K562 (cell line): ENCODE results near the gene ATP6V0C. TPM values are rescaled to one million over a fixed set of nuclear protein-coding genes. Genes with fewer than 3 reads are reported as not detected.

ENCODE experiments used
- BRD4 ChIP-seq: fragments of 200-600 bp; sonication (generic); IDR thresholded peaks from 2 replicates; pipeline ENCODE4 v1.6.1; 2017; ENCODE audit warnings: inconsistent platforms
- CHD2 ChIP-seq: IDR thresholded peaks from 2 replicates; pipeline ENCODE4 v1.6.1; 2011; ENCODE audit warnings: low read depth, low read length
- FOXK1 ChIP-seq: sonication (generic); formaldehyde crosslinking; IDR thresholded peaks from 2 replicates; pipeline ENCODE4 v1.8.0; 2022; ENCODE audit warnings: missing genetic modification reagents, mild to moderate bottlenecking, borderline replicate concordance
- MYNN ChIP-seq, 2 experiments: sonication (generic); formaldehyde crosslinking in 1 of 2; IDR thresholded peaks; 2 replicates each; pipeline versions ENCODE4 v1.5.0 to v1.6.1; 2016 to 2020; ENCODE audit warnings: antibody characterized with exemption in 1 of 2, missing genetic modification reagents in 1 of 2
- NBN ChIP-seq: fragments of 450-650 bp; IDR thresholded peaks from 2 replicates; pipeline ENCODE4 v1.6.1; 2016; ENCODE audit warnings: low read depth, mild to moderate bottlenecking
- NFYB ChIP-seq: IDR thresholded peaks from 2 replicates; pipeline ENCODE4 v1.6.1; 2011; ENCODE audit warnings: mild to moderate bottlenecking, moderate library complexity; ENCODE audit not compliant: insufficient read length; ENCODE audit errors: extremely low read depth
- SOX6 ChIP-seq: fragments of 450-650 bp; IDR thresholded peaks from 2 replicates; pipeline ENCODE4 v1.6.1; 2014; ENCODE audit warnings: mild to moderate bottlenecking
- SUPT5H ChIP-seq: fragments of 450-650 bp; IDR thresholded peaks from 2 replicates; pipeline ENCODE4 v1.6.1; 2016
- ZFX ChIP-seq: sonication (generic); formaldehyde crosslinking; IDR thresholded peaks from 2 replicates; pipeline ENCODE4 v1.8.0; 2022; ENCODE audit warnings: mild to moderate bottlenecking, missing genetic modification reagents, moderate library complexity
- ZNF24 ChIP-seq: fragments of 450-650 bp; IDR thresholded peaks from 2 replicates; pipeline ENCODE4 v1.6.1; 2016
- polyA plus RNA-seq, 8 experiments: library from polyadenylated mRNA; depleted of rRNA in 4 of 8; stranded (reverse) in 5 of 8; unstranded in 3 of 8; fragments of >200 nt; fragmentation: Nextera tagmentation in 2 of 8; fragmentation: Illumina TruSeq in 1 of 8; extraction: Ambion mirVana in 2 of 8; extraction: Trizol in 1 of 8; gene quantifications; 2 replicates each; pipeline versions ENCODE4 v1.2.1 to v1.2.3, GENCODE V29; 2011 to 2014; ENCODE audit warnings: inconsistent platforms in 1 of 8, missing spikeins in 1 of 8
- total RNA-seq, 7 experiments: library from RNA; depleted of rRNA in 6 of 7; stranded (reverse); fragments of >200 nt in 6 of 7; fragmentation: Illumina TruSeq in 2 of 7; extraction: Trizol in 2 of 7; gene quantifications; 2 replicates each; pipeline versions ENCODE4 v1.2.1 to v1.2.3, GENCODE V29; 2011 to 2021; ENCODE audit warnings: low replicate concordance in 1 of 7
- TF ChIP-seq, protein P1 (sequence below), 2 experiments: fragments of 450-650 bp in 1 of 2; IDR thresholded peaks; 2 replicates each; pipeline ENCODE4 v1.6.1; 2011 to 2017; ENCODE audit warnings: low read depth in 2 of 2, antibody characterized with exemption in 1 of 2, borderline replicate concordance in 1 of 2, low read length in 1 of 2, mild to moderate bottlenecking in 1 of 2, mixed read lengths in 1 of 2; ENCODE audit not compliant: control insufficient read depth in 1 of 2
- TF ChIP-seq, protein P2 (sequence below): conservative IDR thresholded peaks from 2 replicates; pipeline ENCODE4 v1.6.1; 2011; ENCODE audit warnings: low read depth, mild to moderate bottlenecking, low read length; ENCODE audit not compliant: control insufficient read depth
- TF ChIP-seq, protein P3 (sequence below): fragments of 250-450 bp; sonication (Bioruptor Pico); IDR thresholded peaks from 2 replicates; pipeline ENCODE4 v1.4.0; 2020; ENCODE audit warnings: mild to moderate bottlenecking
- TF ChIP-seq, protein P4 (sequence below): sonication (generic); formaldehyde crosslinking; IDR thresholded peaks from 2 replicates; pipeline ENCODE4 v1.8.1; 2023; ENCODE audit warnings: mild to moderate bottlenecking, missing genetic modification reagents

The ATP6V0C gene
- total and polyA plus RNA-seq, 9 of the 15 experiments (the other 6 are each of a cell fraction or from before 2014, with no cell fraction given) = 2.9 to 228 (median 22.7) TPM

DNA sequence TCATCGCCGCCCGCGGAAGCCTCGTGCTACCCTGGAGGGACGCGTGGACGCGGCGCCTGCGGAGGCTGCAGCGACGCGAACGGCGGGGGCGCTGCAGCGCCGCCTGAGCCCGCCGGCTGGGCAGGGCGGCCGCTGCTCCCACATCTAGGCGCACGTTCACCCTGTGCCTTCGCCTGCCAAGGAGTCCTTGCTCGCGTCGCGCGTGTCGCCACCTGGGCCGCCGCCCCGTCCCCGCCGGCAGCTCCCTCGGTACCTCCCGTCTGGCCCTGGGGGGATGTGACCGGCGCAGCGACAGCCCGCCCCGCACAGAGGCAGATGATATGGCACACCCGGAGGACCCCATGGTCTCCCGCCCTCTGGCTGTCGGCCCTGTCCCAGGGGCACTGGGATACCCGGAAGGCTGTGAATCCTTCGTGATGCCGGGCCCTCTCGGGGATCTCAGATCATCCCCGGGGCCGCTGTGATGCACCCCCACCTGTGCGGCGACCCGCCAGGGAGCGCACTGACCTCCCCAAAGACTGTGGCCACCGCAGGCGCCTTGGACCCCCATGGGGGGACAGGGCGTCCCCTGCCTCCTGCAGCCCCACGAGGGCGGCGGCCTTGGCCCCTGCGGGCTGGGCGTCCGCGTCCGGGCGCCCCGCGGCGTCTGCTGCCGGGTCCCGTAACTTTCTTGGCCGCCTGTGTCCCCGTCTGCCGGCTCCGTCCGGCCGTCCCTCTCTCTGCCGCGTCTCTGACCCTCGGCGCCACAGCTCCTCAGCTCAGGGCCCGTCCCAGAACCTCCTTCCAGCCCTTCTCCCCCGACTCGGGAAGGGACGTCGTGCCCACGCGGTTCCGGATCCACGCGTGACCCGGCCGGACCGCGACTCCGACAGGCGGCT lies 39.5 kb upstream of the ATP6V0C start (continued):
- TF ChIP-seq, protein P1, sequence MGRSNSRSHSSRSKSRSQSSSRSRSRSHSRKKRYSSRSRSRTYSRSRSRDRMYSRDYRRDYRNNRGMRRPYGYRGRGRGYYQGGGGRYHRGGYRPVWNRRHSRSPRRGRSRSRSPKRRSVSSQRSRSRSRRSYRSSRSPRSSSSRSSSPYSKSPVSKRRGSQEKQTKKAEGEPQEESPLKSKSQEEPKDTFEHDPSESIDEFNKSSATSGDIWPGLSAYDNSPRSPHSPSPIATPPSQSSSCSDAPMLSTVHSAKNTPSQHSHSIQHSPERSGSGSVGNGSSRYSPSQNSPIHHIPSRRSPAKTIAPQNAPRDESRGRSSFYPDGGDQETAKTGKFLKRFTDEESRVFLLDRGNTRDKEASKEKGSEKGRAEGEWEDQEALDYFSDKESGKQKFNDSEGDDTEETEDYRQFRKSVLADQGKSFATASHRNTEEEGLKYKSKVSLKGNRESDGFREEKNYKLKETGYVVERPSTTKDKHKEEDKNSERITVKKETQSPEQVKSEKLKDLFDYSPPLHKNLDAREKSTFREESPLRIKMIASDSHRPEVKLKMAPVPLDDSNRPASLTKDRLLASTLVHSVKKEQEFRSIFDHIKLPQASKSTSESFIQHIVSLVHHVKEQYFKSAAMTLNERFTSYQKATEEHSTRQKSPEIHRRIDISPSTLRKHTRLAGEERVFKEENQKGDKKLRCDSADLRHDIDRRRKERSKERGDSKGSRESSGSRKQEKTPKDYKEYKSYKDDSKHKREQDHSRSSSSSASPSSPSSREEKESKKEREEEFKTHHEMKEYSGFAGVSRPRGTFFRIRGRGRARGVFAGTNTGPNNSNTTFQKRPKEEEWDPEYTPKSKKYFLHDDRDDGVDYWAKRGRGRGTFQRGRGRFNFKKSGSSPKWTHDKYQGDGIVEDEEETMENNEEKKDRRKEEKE (IDR thresholded peaks at IDR 0.05; ENCODE audit: borderline replicate concordance in 1 of 2, control insufficient read depth in 1 of 2, low read depth in 2 of 2, low read length in 1 of 2) = no peak
- TF ChIP-seq, protein P2, sequence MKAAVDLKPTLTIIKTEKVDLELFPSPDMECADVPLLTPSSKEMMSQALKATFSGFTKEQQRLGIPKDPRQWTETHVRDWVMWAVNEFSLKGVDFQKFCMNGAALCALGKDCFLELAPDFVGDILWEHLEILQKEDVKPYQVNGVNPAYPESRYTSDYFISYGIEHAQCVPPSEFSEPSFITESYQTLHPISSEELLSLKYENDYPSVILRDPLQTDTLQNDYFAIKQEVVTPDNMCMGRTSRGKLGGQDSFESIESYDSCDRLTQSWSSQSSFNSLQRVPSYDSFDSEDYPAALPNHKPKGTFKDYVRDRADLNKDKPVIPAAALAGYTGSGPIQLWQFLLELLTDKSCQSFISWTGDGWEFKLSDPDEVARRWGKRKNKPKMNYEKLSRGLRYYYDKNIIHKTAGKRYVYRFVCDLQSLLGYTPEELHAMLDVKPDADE = peak; percentile 55; the same call in 1 of the 2 replicates
- no peak for TF ChIP-seq NBN
- TF ChIP-seq, protein P3, sequence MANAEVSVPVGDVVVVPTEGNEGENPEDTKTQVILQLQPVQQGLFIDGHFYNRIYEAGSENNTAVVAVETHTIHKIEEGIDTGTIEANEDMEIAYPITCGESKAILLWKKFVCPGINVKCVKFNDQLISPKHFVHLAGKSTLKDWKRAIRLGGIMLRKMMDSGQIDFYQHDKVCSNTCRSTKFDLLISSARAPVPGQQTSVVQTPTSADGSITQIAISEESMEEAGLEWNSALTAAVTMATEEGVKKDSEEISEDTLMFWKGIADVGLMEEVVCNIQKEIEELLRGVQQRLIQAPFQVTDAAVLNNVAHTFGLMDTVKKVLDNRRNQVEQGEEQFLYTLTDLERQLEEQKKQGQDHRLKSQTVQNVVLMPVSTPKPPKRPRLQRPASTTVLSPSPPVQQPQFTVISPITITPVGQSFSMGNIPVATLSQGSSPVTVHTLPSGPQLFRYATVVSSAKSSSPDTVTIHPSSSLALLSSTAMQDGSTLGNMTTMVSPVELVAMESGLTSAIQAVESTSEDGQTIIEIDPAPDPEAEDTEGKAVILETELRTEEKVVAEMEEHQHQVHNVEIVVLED (CRISPR knock-in tag) = peak; percentile 68
- TF ChIP-seq ZNF24 = no peak
- TF ChIP-seq FOXK1 (CRISPR knock-in tag) = no peak
- TF ChIP-seq MYNN (IDR thresholded peaks at IDR 0.05) = no peak
- TF ChIP-seq MYNN (CRISPR knock-in tag; IDR thresholded peaks at IDR 0.05) = no peak
- peak; percentile 51 for TF ChIP-seq ZFX
- no peak for TF ChIP-seq SOX6
- TF ChIP-seq NFYB = no peak
- TF ChIP-seq CHD2 = no peak
- TF ChIP-seq, protein P4, sequence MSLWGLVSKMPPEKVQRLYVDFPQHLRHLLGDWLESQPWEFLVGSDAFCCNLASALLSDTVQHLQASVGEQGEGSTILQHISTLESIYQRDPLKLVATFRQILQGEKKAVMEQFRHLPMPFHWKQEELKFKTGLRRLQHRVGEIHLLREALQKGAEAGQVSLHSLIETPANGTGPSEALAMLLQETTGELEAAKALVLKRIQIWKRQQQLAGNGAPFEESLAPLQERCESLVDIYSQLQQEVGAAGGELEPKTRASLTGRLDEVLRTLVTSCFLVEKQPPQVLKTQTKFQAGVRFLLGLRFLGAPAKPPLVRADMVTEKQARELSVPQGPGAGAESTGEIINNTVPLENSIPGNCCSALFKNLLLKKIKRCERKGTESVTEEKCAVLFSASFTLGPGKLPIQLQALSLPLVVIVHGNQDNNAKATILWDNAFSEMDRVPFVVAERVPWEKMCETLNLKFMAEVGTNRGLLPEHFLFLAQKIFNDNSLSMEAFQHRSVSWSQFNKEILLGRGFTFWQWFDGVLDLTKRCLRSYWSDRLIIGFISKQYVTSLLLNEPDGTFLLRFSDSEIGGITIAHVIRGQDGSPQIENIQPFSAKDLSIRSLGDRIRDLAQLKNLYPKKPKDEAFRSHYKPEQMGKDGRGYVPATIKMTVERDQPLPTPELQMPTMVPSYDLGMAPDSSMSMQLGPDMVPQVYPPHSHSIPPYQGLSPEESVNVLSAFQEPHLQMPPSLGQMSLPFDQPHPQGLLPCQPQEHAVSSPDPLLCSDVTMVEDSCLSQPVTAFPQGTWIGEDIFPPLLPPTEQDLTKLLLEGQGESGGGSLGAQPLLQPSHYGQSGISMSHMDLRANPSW (CRISPR knock-in tag) = no peak
- 0 out of 2 replicates have a peak, but pooled peaks have one; percentile 65 for TF ChIP-seq SUPT5H
- no peak for TF ChIP-seq BRD4
